Progenitor cell of endocrine pancreas (in vitro differentiated cells): ENCODE results near the gene PDZD2. TPM values are rescaled to one million over a fixed set of nuclear protein-coding genes. Genes with fewer than 3 reads are reported as not detected.

Experiments
- DNase-seq: peaks from one replicate; pipeline ENCODE4 v3.0.0; 2021; ENCODE audit warnings: low spot score; ENCODE audit not compliant: unreplicated experiment
- H3K27ac Mint-ChIP-seq: 2 replicates; pipeline ENCODE4 v1.8.0; 2021; ENCODE audit warnings: mild to moderate bottlenecking, moderate library complexity, mixed read lengths
- H3K27me3 Mint-ChIP-seq: 2 replicates; pipeline ENCODE4 v1.8.0; 2021; ENCODE audit warnings: mixed read lengths
- H3K36me3 Mint-ChIP-seq: 2 replicates; pipeline ENCODE4 v1.8.0; 2022; ENCODE audit warnings: mixed read lengths; ENCODE audit not compliant: insufficient read depth
- H3K4me1 Mint-ChIP-seq: 2 replicates; pipeline ENCODE4 v1.8.0; 2021; ENCODE audit warnings: low read depth, mixed read lengths
- H3K4me3 Mint-ChIP-seq: 2 replicates; pipeline ENCODE4 v1.8.0; 2021; ENCODE audit warnings: low read depth, mild to moderate bottlenecking, moderate library complexity, mixed read lengths
- H3K9me3 Mint-ChIP-seq: 2 replicates; pipeline ENCODE4 v1.8.0; 2021; ENCODE audit warnings: low read depth, mixed read lengths
- total RNA-seq: library from RNA; stranded (reverse); gene quantifications from 2 replicates; pipeline ENCODE4 v1.2.1, GENCODE V29; 2021
- TF ChIP-seq, protein P1 (sequence below): fragments of 200-600 bp; sonication (generic); IDR thresholded peaks from one replicate; pipeline ENCODE4 v1.5.0; 2021; ENCODE audit warnings: antibody characterized with exemption, mild to moderate bottlenecking; ENCODE audit not compliant: unreplicated experiment

PDZD2 gene
- total RNA-seq, 1 donor from 2014 or later, result 3.1 TPM

DNA sequence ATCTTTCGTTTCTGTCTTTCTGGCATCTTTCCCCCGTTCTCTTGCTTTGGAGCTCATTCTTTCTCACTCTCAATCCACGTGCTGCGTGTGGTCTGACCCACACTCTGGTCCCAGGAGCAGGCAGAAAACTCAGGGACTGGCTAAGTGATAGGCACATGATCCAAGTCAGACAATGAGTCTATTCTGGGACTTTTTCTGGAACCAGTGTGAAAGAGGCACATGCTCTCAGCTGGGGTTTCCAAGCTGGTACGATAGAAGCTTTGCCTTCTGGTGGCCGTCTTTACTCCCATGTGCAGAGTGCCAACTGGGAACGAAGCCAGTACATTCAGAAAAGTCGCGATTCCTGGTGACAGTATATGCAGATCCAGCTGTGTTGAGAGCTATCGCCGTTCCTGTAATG lies 94.4 kb downstream of the PDZD2 start:
- no peaks in the 10 kb centered on the region for H3K27me3 Mint-ChIP-seq
- H3K4me1 Mint-ChIP-seq, result no peaks in the 10 kb centered on the region
- H3K4me3 Mint-ChIP-seq, result no peak overlapping the region
- H3K27ac Mint-ChIP-seq, result no peak overlapping the region
- no peak for DNase-seq
- TF ChIP-seq, protein P1, sequence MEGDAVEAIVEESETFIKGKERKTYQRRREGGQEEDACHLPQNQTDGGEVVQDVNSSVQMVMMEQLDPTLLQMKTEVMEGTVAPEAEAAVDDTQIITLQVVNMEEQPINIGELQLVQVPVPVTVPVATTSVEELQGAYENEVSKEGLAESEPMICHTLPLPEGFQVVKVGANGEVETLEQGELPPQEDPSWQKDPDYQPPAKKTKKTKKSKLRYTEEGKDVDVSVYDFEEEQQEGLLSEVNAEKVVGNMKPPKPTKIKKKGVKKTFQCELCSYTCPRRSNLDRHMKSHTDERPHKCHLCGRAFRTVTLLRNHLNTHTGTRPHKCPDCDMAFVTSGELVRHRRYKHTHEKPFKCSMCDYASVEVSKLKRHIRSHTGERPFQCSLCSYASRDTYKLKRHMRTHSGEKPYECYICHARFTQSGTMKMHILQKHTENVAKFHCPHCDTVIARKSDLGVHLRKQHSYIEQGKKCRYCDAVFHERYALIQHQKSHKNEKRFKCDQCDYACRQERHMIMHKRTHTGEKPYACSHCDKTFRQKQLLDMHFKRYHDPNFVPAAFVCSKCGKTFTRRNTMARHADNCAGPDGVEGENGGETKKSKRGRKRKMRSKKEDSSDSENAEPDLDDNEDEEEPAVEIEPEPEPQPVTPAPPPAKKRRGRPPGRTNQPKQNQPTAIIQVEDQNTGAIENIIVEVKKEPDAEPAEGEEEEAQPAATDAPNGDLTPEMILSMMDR, result no peak
- H3K9me3 Mint-ChIP-seq, result no peaks in the 10 kb centered on the region
- no peaks in the 10 kb centered on the region for H3K36me3 Mint-ChIP-seq

DNA sequence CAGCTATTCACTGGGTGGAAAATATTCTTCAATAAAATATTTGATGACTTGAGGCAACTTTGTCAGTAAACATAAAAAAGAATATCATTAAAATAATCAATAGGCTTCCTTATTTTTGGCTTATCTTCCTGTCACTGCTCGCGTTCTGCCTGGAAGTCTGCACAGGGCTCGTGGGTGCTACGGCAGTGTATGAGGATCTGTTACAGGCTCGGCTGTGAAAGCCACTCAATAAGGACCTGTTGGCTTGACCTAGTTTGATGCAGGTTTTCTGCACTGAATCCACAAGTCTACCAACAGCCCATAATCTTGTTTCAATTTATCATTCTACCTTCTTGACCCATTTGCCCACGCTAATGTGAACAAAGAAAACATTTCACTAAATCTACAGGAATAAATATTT lies 97.2 kb downstream of the PDZD2 start:
- H3K27ac Mint-ChIP-seq, result no peak overlapping the region
- H3K9me3 Mint-ChIP-seq, result peaks cover 4% of the 10 kb centered on the region
- no peak overlapping the region for H3K4me3 Mint-ChIP-seq
- TF ChIP-seq, protein P1, result no peak
- no peaks in the 10 kb centered on the region for H3K27me3 Mint-ChIP-seq
- DNase-seq, result no peak
- peaks cover 2% of the 10 kb centered on the region for H3K36me3 Mint-ChIP-seq
- no peaks in the 10 kb centered on the region for H3K4me1 Mint-ChIP-seq

DNA sequence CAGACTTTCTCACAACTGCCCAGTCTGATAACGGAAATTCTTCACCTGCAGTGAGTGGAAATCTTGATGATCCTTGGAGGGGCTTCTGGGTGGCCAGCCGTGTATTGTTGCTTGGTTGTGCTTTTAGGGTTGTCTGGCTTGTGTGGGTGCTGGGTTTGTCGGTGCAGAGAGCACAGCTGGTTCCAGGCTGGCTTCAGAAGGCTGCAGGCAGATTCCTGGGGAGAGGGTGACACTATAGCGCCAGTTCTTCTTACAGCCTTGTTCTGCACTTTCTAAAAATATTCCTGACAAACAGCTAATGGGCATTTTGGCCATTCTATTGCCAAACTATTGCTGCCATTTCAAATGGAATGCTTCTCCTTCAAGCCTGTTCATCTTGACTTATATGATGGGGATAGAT lies 99.3 kb downstream of the PDZD2 start:
- H3K9me3 Mint-ChIP-seq, result peaks cover 4% of the 10 kb centered on the region
- H3K27me3 Mint-ChIP-seq, result no peaks in the 10 kb centered on the region

DNA sequence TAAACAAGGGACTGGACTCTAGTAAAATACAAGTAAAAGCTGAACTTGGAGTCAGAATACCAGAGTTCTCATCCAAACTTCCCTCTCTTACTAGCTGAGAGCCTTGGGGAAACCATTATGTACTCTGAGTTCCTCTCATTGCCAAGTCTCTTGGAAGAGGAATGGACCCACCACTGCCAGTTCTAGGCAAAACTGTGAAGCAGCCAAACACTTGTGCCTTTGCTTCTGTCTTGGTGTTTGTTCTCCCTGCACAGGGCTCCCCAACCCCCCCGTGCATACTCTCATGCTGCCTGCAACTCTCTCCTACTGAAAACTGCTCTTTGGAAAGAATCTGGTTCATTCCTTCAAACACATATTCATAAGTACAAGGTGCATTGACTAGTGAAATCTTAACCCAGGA lies 102.6 kb downstream of the PDZD2 start:
- Mint-ChIP-seq H3K4me3 (no peak overlapping the region), H3K27me3 (no peaks in the 10 kb centered on the region), H3K4me1 (no peaks in the 10 kb centered on the region), H3K27ac (no peak overlapping the region), H3K9me3 (peaks cover 4% of the 10 kb centered on the region), H3K36me3 (peaks cover 2% of the 10 kb centered on the region)
- DNase-seq, result no peak
- TF ChIP-seq, protein P1, result no peak

More for the DNA sequence above, 99.3 kb downstream of the PDZD2 start:
- H3K36me3 Mint-ChIP-seq, result peaks cover 2% of the 10 kb centered on the region
- H3K4me3 Mint-ChIP-seq, result no peak overlapping the region
- no peaks in the 10 kb centered on the region for H3K4me1 Mint-ChIP-seq
- no peak for DNase-seq
- TF ChIP-seq, protein P1, result no peak
- no peak overlapping the region for H3K27ac Mint-ChIP-seq

DNA sequence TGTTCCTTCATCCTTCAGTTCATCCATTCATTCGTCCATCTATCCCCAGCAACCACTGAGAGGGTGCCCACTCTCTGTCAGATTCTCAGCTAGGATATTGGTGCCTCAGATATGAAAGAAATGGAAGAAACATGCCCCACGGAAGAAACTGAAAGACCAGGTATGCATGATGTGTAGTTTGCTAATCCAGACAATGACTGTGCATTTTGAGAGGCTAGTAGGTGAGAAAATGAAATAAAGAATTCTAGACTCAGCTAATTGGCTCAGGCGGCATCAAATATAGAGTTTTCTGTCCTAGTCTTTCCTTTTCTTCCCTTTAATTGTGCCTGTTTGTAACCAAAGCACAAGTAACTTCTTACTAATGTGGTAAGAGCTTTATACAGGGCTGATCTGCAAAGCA lies 104.7 kb downstream of the PDZD2 start:
- TF ChIP-seq, protein P1, result no peak
- Mint-ChIP-seq H3K9me3 (peaks cover 4% of the 10 kb centered on the region), H3K4me1 (peaks cover under 1% of the 10 kb centered on the region), H3K36me3 (peaks cover 2% of the 10 kb centered on the region), H3K4me3 (no peak overlapping the region), H3K27me3 (no peaks in the 10 kb centered on the region), H3K27ac (no peak overlapping the region)
- no peak for DNase-seq
